Measurements from ENCODE around the gene MARCHF5.
"Not testable (repeated sequence)": the region's sequence is repeated elsewhere in the genome, so short reads cannot be mapped to it uniquely, and the experiment has no call there.

Gene MARCHF5

DNA sequence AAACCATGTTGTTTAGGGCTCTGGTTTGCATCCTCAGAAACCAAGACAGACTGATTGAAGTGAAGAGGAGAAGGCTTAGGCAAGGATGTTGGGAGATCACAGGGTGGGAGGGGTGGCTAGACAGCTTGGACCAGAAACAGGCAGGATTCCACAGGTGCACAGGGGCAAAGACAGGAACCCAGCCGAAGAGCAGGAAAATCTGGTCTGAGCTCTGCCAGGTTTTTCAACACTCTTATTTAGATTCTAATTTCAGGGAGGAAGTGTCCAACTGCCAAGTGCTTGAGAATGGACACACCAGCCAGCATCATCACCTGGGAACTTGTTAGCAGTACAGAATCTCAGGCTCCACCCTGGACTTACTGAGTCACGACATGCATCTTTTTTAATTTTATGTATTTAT is 93.8 kb downstream of the MARCHF5 start:
- no peak for DNase-seq (ENCODE audit: extremely low read depth in 1 of 2, low read depth in 1 of 2)

- DNase-seq (ENCODE audit: extremely low read depth in 1 of 2, low read depth in 1 of 2), result no peak
Measured at GRCh38 chr10:92385831-92386230, 94.9 kb downstream of the MARCHF5 start.

DNA sequence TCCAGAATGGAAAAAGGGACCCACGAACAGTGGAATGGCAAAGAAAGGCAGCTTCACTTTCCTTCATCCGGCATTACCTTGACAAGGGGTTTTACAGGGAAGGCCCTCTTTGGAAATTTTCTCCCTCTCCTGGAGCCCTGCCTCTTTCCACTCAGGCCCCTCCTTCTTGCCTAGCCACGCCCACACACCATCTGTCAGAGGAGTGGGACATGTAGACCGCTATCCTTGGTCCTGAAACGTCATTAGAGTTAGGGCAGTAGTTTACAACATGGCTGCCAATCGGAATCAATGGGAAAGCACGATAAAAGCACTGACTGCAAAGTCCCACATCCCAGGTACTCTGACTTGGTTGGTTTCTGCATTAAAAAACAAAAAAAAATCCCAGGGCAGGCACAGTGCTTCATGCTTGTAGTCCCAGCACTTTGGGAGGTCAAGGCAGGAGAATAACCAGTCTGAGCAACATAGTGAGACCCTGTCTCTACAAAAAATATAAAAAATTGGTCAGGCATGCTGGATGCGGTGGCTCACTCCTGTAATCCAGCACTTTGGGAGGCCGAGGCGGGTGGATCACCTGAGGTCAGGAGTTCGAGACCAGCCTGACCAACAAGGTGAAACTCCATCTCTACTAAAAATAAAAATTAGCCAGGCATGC is 96.4 kb downstream of the MARCHF5 start:
- DNase-seq (ENCODE audit: extremely low read depth in 1 of 2, low read depth in 1 of 2), result no peak

DNA sequence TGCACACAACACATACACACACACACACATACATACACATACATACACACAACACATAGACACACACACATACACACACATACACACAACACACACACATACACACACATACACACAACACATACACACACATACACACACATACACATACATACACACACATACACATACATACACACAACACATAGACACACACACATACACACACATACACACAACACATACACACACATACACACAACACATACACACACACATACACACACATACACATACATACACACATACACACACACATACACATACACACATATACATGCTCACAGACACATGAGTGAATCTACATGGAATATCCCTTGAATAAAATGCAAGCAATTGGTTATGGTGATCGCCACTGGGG is 102.2 kb downstream of the MARCHF5 start:
- not testable (repeated sequence) for DNase-seq (ENCODE audit: extremely low read depth in 1 of 2, low read depth in 1 of 2)

- no peak for DNase-seq (ENCODE audit: extremely low read depth in 1 of 2, low read depth in 1 of 2)
Measured at GRCh38 chr10:92395271-92395670, 104.3 kb downstream of the MARCHF5 start.

DNA sequence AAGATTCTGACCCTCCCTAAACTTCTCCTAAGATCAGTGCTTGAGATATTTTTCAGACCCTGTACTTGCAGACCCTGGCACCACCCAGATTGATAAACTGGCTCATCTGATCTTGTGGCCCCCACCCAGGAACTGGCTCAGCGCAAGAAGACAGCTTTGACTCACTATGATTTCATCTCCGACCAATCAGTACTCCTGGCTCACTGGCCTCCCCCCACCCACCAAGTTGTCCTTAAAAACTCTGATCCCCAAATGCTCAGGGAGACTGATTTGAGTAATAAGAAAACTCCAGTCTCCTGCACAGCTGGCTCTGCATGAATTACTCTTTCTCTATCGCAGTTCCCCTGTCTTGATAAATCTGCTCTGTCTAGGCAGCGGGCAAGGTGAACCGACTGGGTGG is 111.3 kb downstream of the MARCHF5 start:
- DNase-seq (ENCODE audit: extremely low read depth in 1 of 2, low read depth in 1 of 2), result not testable (repeated sequence)

Measured in activated CD8-positive, alpha-beta memory T cell treated with anti-CD3 and anti-CD28 coated beads for 1 hour (primary cell).